Measurements from ENCODE around the gene EBLN1.

DNA sequence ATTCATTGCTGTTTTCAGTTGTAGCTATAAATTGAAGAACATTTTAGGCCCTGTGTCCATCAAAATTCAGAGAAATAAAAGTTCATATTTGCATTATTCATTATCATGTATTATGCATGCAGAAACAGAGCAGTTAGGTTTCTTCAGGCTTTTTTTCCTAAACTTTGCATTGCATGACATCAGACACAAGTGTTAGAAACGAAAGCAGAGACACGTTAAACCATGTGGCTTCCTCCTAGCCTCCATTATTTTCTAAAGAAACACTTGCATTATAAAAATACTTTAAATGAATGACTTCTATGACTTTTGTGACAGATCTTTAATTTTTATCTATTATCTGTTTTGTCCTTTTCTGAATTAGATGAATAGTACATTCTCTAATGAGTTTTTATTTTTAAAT lies 8.8 kb upstream of the EBLN1 start:
- TF ChIP-seq CTCF (conservative IDR thresholded peaks at IDR 0.05) = no peak
- TF ChIP-seq ZFX (IDR thresholded peaks at IDR 0.05) = no peak

Measured in C4-2B (cell line).